ENCODE measurements around the gene GATAD2B. TPM values are rescaled to one million over a fixed set of nuclear protein-coding genes. Genes with fewer than 3 reads are reported as not detected.
A peak's percentile ranks its signal among the peaks of the same experiment; 100 is the strongest.

The GATAD2B gene
- total and polyA plus RNA-seq, 10 donors: 3.7 to 68.1 (median 47.6) TPM

GRCh38 chr1:153778824-153779519, 143.8 kb downstream of the GATAD2B start:
- H3K4me1 ChIP-seq: peaks cover 17 to 83% (median 57%) of the 10 kb centered on the region in 6 donors
- no peak overlapping the region for H3K27ac ChIP-seq
- H3K36me3 ChIP-seq: peaks cover 0 to 26% (median 2%) of the 10 kb centered on the region in 6 donors
- TF ChIP-seq POLR2A (IDR thresholded peaks at IDR 0.05): no peak
- TF ChIP-seq POLR2AphosphoS5 (IDR thresholded peaks at IDR 0.05): no peak
- TF ChIP-seq, protein P1, sequence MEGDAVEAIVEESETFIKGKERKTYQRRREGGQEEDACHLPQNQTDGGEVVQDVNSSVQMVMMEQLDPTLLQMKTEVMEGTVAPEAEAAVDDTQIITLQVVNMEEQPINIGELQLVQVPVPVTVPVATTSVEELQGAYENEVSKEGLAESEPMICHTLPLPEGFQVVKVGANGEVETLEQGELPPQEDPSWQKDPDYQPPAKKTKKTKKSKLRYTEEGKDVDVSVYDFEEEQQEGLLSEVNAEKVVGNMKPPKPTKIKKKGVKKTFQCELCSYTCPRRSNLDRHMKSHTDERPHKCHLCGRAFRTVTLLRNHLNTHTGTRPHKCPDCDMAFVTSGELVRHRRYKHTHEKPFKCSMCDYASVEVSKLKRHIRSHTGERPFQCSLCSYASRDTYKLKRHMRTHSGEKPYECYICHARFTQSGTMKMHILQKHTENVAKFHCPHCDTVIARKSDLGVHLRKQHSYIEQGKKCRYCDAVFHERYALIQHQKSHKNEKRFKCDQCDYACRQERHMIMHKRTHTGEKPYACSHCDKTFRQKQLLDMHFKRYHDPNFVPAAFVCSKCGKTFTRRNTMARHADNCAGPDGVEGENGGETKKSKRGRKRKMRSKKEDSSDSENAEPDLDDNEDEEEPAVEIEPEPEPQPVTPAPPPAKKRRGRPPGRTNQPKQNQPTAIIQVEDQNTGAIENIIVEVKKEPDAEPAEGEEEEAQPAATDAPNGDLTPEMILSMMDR (IDR thresholded peaks at IDR 0.05 in 8 of 11, conservative IDR thresholded peaks at IDR 0.05 in 3 of 11): no peak
- WGBS, 5 donors: 88 to 93% (median 91%) methylated on average over 13 to 18 of the region's 18 CpGs
- DNase-seq: peak; percentile 73
- no peaks in the 10 kb centered on the region for H3K27me3 ChIP-seq (replicated peaks in 1 of 7)
- H3K4me3 ChIP-seq: no peak overlapping the region
- intact Hi-C loops (cut with DNase I; ENCODE audit: low total_unique reads): no loop called here
- H3K9me3 ChIP-seq: no peaks in the 10 kb centered on the region

- WGBS, 5 donors: 87 to 93% (median 89%) methylated on average over 21 to 22 of the region's 22 CpGs
- intact Hi-C loops (cut with DNase I; ENCODE audit: low total_unique reads): no loop called here
- Histone ChIP-seq H3K4me3 (no peak overlapping the region), H3K36me3 (peaks cover 0 to 29% (median 2%) of the 10 kb centered on the region in 6 donors), H3K27me3 (replicated peaks in 1 of 7) (no peaks in the 10 kb centered on the region), H3K4me1 (peaks cover 15 to 86% (median 59%) of the 10 kb centered on the region in 6 donors), H3K27ac (peak overlapping the region in 1 of 8 donors; percentile 3), H3K9me3 (no peaks in the 10 kb centered on the region)
- TF ChIP-seq POLR2AphosphoS5 (IDR thresholded peaks at IDR 0.05): no peak
- TF ChIP-seq, protein P1 (IDR thresholded peaks at IDR 0.05 in 8 of 11, conservative IDR thresholded peaks at IDR 0.05 in 3 of 11): no peak
- TF ChIP-seq POLR2A (IDR thresholded peaks at IDR 0.05): no peak
- DNase-seq: peak; percentile 73
Measured at GRCh38 chr1:153778051-153778823, 144.5 kb downstream of the GATAD2B start.

GRCh38 chr1:153777648-153778047, 145.1 kb downstream of the GATAD2B start:
- no peak for DNase-seq
- H3K4me1 ChIP-seq: peaks cover 15 to 86% (median 59%) of the 10 kb centered on the region in 6 donors
- 81 to 92% (median 85%) methylated on average over 7 of the region's 7 CpGs for WGBS, 5 donors
- H3K4me3 ChIP-seq: no peak overlapping the region
- peak overlapping the region in 2 of 8 donors; percentile 3 to 91 for H3K27ac ChIP-seq
- intact Hi-C loops (cut with DNase I; ENCODE audit: low total_unique reads): no loop called here
- TF ChIP-seq, protein P1 (IDR thresholded peaks at IDR 0.05 in 8 of 11, conservative IDR thresholded peaks at IDR 0.05 in 3 of 11): no peak
- TF ChIP-seq POLR2AphosphoS5 (IDR thresholded peaks at IDR 0.05) (no peak), POLR2A (IDR thresholded peaks at IDR 0.05) (no peak)
- peaks cover 0 to 35% (median 6%) of the 10 kb centered on the region in 6 donors for H3K36me3 ChIP-seq
- H3K9me3 ChIP-seq: no peaks in the 10 kb centered on the region
- no peaks in the 10 kb centered on the region for H3K27me3 ChIP-seq (replicated peaks in 1 of 7)
